T-helper 1 cell treated with Interleukin-12 subunit alpha and Interleukin-12 subunit beta and Interleukin-4 antibody, amounts not matched to agents 30 ng/mL and 1 ng/mL, for 36 hours (primary cell): Measurements from ENCODE around the gene CCDC177. TPM values are rescaled to one million over a fixed set of nuclear protein-coding genes. Genes with fewer than 3 reads are reported as not detected.

ENCODE experiments used
- intact Hi-C: fragments of 100-400 bp; cut with micrococcal nuclease; formaldehyde crosslinking; loops from one replicate; pipeline ENCODE4 v1.15.1; 2024
- total RNA-seq: library from RNA; stranded (reverse); gene quantifications from 2 replicates; pipeline ENCODE4 v1.2.3, GENCODE V29; 2022

Gene CCDC177
- total RNA-seq, 1 donor from 2014 or later, result 0.05 TPM

GRCh38 chr14:69570836-69571330, 3.8 kb downstream of the CCDC177 start:
- intact Hi-C loops, result loop anchor here (5.0 kb wide), 2 partner anchors 34 to 94 kb away; no protein-coding TSS in a partner anchor

- intact Hi-C loops, result loop anchor here (5.0 kb wide), 2 partner anchors 33 to 93 kb away; no protein-coding TSS in a partner anchor
Measured at GRCh38 chr14:69569859-69570258, 4.8 kb downstream of the CCDC177 start.

GRCh38 chr14:69567563-69567962, 7.1 kb downstream of the CCDC177 start:
- intact Hi-C loops, result no loop called here

- intact Hi-C loops, result no loop called here
Measured at GRCh38 chr14:69561893-69562292, 12.8 kb downstream of the CCDC177 start.

GRCh38 chr14:69560826-69561225, 13.8 kb downstream of the CCDC177 start:
- intact Hi-C loops, result no loop called here

- intact Hi-C loops, result no loop called here
Measured at GRCh38 chr14:69559581-69560011, 15.1 kb downstream of the CCDC177 start.

GRCh38 chr14:69558774-69559173, 15.9 kb downstream of the CCDC177 start:
- intact Hi-C loops, result no loop called here

- intact Hi-C loops, result no loop called here
Measured at GRCh38 chr14:69554500-69554899, 20.2 kb downstream of the CCDC177 start.

GRCh38 chr14:69553252-69553651, 21.4 kb downstream of the CCDC177 start:
- intact Hi-C loops, result no loop called here

- intact Hi-C loops, result no loop called here
Measured at GRCh38 chr14:69551511-69551910, 23.2 kb downstream of the CCDC177 start.

- intact Hi-C loops, result no loop called here
Measured at GRCh38 chr14:69548566-69548965, 26.1 kb downstream of the CCDC177 start.

- intact Hi-C loops, result no loop called here
Measured at GRCh38 chr14:69547701-69548348, 26.8 kb downstream of the CCDC177 start.

GRCh38 chr14:69543341-69544115, 31.1 kb downstream of the CCDC177 start:
- intact Hi-C loops, result no loop called here

GRCh38 chr14:69542311-69542710, 32.4 kb downstream of the CCDC177 start:
- intact Hi-C loops, result no loop called here

- intact Hi-C loops, result no loop called here
Measured at GRCh38 chr14:69540654-69541335, 33.9 kb downstream of the CCDC177 start.

GRCh38 chr14:69539631-69540410, 34.9 kb downstream of the CCDC177 start:
- intact Hi-C loops, result loop anchor here (5.0 kb wide), 1 partner anchor 32 kb away; the partner anchor contains the start of gene CCDC177

- intact Hi-C loops, result loop anchor here (5.0 kb wide), 1 partner anchor 34 kb away; the partner anchor contains the start of gene CCDC177
Measured at GRCh38 chr14:69538766-69539165, 35.9 kb downstream of the CCDC177 start.

- intact Hi-C loops, result loop anchor here (5.0 kb wide), 1 partner anchor 34 kb away; the partner anchor contains the start of gene CCDC177
Measured at GRCh38 chr14:69537900-69538299, 36.8 kb downstream of the CCDC177 start.

GRCh38 chr14:69536971-69537370, 37.7 kb downstream of the CCDC177 start:
- intact Hi-C loops, result loop anchor here (5.0 kb wide), 1 partner anchor 35 kb away; the partner anchor contains the start of gene CCDC177

GRCh38 chr14:69535230-69535848, 39.3 kb downstream of the CCDC177 start:
- intact Hi-C loops, result loop anchor here (5.0 kb wide), 1 partner anchor 37 kb away; the partner anchor contains the start of gene CCDC177
